Endothelial cell of umbilical vein (primary cell): Measurements from ENCODE around the gene TADA2B. TPM values are rescaled to one million over a fixed set of nuclear protein-coding genes. Genes with fewer than 3 reads are reported as not detected.

Experiments
- BruUV-seq: library from RNA; stranded (reverse); fragments of 400-500 nt; replicated peaks from 2 replicates; lab custom pipeline; 2021; lab: Mats Ljungman, UMichigan
- CTCF ChIA-PET: fragments of 300-600, 350-600 bp; sonication (Branson Sonifier 250); formaldehyde crosslinking; loops from one replicate; lab custom pipeline; 2021; ENCODE audit warnings: antibody characterized with exemption, inconsistent platforms; lab: Charles Lee
- POLR2A ChIA-PET: fragments of 300-600, 350-600 bp; sonication (Branson Sonifier 250); formaldehyde crosslinking; loops from one replicate; lab custom pipeline; 2021; ENCODE audit warnings: antibody characterized with exemption, inconsistent platforms; lab: Charles Lee
- DNase-seq: peaks from one replicate; pipeline ENCODE4 v3.0.0-alpha.2; 2011; ENCODE audit warnings: low read depth, low spot score
- FAIRE-seq: peaks from 2 replicates; lab custom pipeline; 2011; peaks lifted over from hg19 to GRCh38; lab: Jason Lieb, UNC
- H2AFZ ChIP-seq: 2 replicates; pipeline ENCODE4 v1.6.0; 2012; ENCODE audit warnings: low read depth, low read length, control low read depth, inconsistent platforms
- H3K27ac ChIP-seq: 2 replicates; pipeline ENCODE4 v1.5.1; 2011; ENCODE audit warnings: low read depth, mild to moderate bottlenecking, control low read depth, low read length, moderate library complexity; ENCODE audit not compliant: insufficient read depth
- H3K27me3 ChIP-seq, 2 experiments: 2 replicates each; pipeline versions ENCODE4 v1.6.0 to v1.6.1; 2011; ENCODE audit warnings: low read length in 2 of 2, mixed read lengths in 1 of 2; ENCODE audit not compliant: control insufficient read depth in 2 of 2, insufficient read depth in 2 of 2
- H3K36me3 ChIP-seq, 2 experiments: 2 replicates in 1 of 2; 3 replicates in 1 of 2; pipeline ENCODE4 v1.5.1; 2011; ENCODE audit warnings: low read length in 2 of 2, mild to moderate bottlenecking in 1 of 2, moderate library complexity in 1 of 2; ENCODE audit not compliant: control insufficient read depth in 2 of 2, insufficient read depth in 2 of 2; ENCODE audit errors: extremely low read depth in 1 of 2
- H3K4me1 ChIP-seq: 3 replicates; pipeline ENCODE4 v1.5.1; 2011; ENCODE audit warnings: mild to moderate bottlenecking, low read length; ENCODE audit not compliant: control insufficient read depth, insufficient read depth; ENCODE audit errors: extremely low read depth
- H3K4me2 ChIP-seq: 2 replicates; pipeline ENCODE4 v1.6.1; 2011; ENCODE audit warnings: low read length, control low read depth, mixed read lengths; ENCODE audit not compliant: insufficient read depth
- H3K4me3 ChIP-seq, 3 experiments: fragments of 200-600 bp in 1 of 3; sonication (generic), shearing (Covaris generic) in 1 of 3; replicated peaks in 1 of 3; 2 replicates each; pipeline ENCODE4 v1.5.1; 2011 to 2016; ENCODE audit warnings: control low read depth in 3 of 3, low read length in 3 of 3, mild to moderate bottlenecking in 2 of 3, inconsistent platforms in 1 of 3, low read depth in 1 of 3, moderate library complexity in 1 of 3; ENCODE audit not compliant: insufficient read depth in 1 of 3
- H3K79me2 ChIP-seq: 2 replicates; pipeline ENCODE4 v1.6.0; 2012; ENCODE audit warnings: low read length, inconsistent platforms; ENCODE audit not compliant: control insufficient read depth, insufficient read depth
- H3K9ac ChIP-seq: replicated peaks from 2 replicates; pipeline ENCODE3; 2011; ENCODE audit warnings: low read length, control low read depth; ENCODE audit not compliant: insufficient read depth; ENCODE audit errors: extremely low read depth
- H3K9me1 ChIP-seq: replicated peaks from 3 replicates; pipeline ENCODE4 v1.6.0; 2011; ENCODE audit warnings: mild to moderate bottlenecking, low read length; ENCODE audit not compliant: control insufficient read depth, insufficient read depth; ENCODE audit errors: extremely low read depth
- H3K9me3 ChIP-seq: replicated peaks from 2 replicates; pipeline ENCODE4 v1.5.1; 2012; ENCODE audit warnings: low read length, inconsistent platforms; ENCODE audit not compliant: control insufficient read depth, insufficient read depth
- H4K20me1 ChIP-seq: replicated peaks from 2 replicates; pipeline ENCODE3; 2011; ENCODE audit warnings: mild to moderate bottlenecking, low read length; ENCODE audit not compliant: control insufficient read depth, insufficient read depth; ENCODE audit errors: extremely low read depth
- EZH2 ChIP-seq: IDR thresholded peaks from 2 replicates; pipeline ENCODE4 v1.6.1; 2012; ENCODE audit warnings: borderline replicate concordance, low read depth, mild to moderate bottlenecking, moderate library complexity, low read length, inconsistent platforms; ENCODE audit not compliant: severe bottlenecking
- FOS ChIP-seq: IDR thresholded peaks from 2 replicates; pipeline ENCODE4 v1.6.1; 2011; ENCODE audit warnings: mild to moderate bottlenecking, low read length, moderate library complexity, borderline replicate concordance; ENCODE audit not compliant: insufficient read depth
- GATA2 ChIP-seq: IDR thresholded peaks from 2 replicates; pipeline ENCODE4 v1.7.0; 2011; ENCODE audit warnings: low read depth, mild to moderate bottlenecking, moderate library complexity, mixed read lengths, low read length; ENCODE audit not compliant: insufficient read length, insufficient read depth
- JUN ChIP-seq: IDR thresholded peaks from 2 replicates; pipeline ENCODE4 v1.6.1; 2011; ENCODE audit warnings: borderline replicate concordance, low read depth; ENCODE audit not compliant: insufficient read length, insufficient read depth
- MYC ChIP-seq: IDR thresholded peaks from one replicate; pipeline ENCODE4 v1.6.1; 2011; ENCODE audit warnings: mild to moderate bottlenecking, low read depth, low read length
- POLR2A ChIP-seq: IDR thresholded peaks from 2 replicates; pipeline ENCODE4 v1.6.1; 2012; ENCODE audit warnings: low read depth, mild to moderate bottlenecking, control low read depth, low read length
- POLR2AphosphoS5 ChIP-seq: IDR thresholded peaks from 2 replicates; pipeline ENCODE4 v1.6.1; 2012; ENCODE audit warnings: low read depth, mild to moderate bottlenecking, control low read depth, low read length, moderate library complexity; ENCODE audit not compliant: insufficient read depth
- dilution Hi-C: fragments of 300-500 bp; cut with MboI; formaldehyde crosslinking; loops from one replicate; pipeline ENCODE4 v1.15.0; 2019; ENCODE audit warnings: low sequenced_read_pairs; ENCODE audit not compliant: extremely low pct_ligation_motif_present
- intact Hi-C: fragments of 100-400 bp; cut with micrococcal nuclease; formaldehyde crosslinking; loops from one replicate; pipeline ENCODE4 v1.10.0; 2022
- polyA plus RNA-seq, 4 experiments: library from polyadenylated mRNA; depleted of rRNA in 3 of 4; stranded (reverse) in 3 of 4; unstranded in 1 of 4; fragments of >200 nt; gene quantifications; 2 replicates each; pipeline versions ENCODE4 v1.2.1 to v1.2.3, GENCODE V29; 2011 to 2012; ENCODE audit warnings: missing spikeins in 1 of 4
- total RNA-seq: library from RNA; stranded (reverse); gene quantifications from 2 replicates; pipeline ENCODE4 v1.2.3, GENCODE V29; 2021
- TF ChIP-seq, protein P1 (sequence below), 2 donors: IDR thresholded peaks; 1 replicate in 1 of 2; 2 replicates in 1 of 2; pipeline ENCODE4 v1.5.1; 2011; ENCODE audit warnings: low read length in 2 of 2, mild to moderate bottlenecking in 2 of 2, moderate library complexity in 2 of 2, control low read depth in 1 of 2, inconsistent platforms in 1 of 2, low read depth in 1 of 2; ENCODE audit not compliant: insufficient read depth in 1 of 2; ENCODE audit errors: extremely low read depth in 1 of 2
- TF ChIP-seq, protein P2 (sequence below): IDR thresholded peaks from 2 replicates; pipeline ENCODE4 v1.6.1; 2011; ENCODE audit not compliant: insufficient read depth, insufficient read length

Gene TADA2B
- total and polyA plus RNA-seq, 2 donors (not counting 3 experiments of a cell fraction or from before 2014, with no cell fraction given), result 5.5 to 11.5 TPM

DNA sequence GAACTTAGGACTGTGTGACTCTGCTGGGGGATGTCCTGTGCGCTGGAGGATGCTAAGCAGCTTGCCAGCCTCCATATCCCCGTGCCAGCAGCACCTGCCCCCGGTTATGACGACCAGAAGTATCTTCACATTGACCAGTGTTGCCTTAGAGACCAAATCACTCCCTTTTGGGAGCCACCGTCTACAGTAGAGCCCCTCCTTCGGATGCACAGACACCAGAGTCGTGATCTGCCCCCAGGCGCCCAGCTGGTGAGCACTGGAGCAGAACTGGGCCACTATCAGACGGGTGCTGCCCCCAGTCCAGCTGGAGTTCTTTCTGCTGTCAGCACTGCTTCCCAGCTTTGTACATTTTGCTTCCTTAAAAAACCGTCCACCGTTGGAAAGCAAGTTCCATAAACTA, 30.0 kb upstream of the TADA2B start:
- Histone ChIP-seq H3K4me3 (no peak overlapping the region), H3K4me1 (no peaks in the 10 kb centered on the region), H4K20me1 (no peaks in the 10 kb centered on the region), H3K79me2 (no peaks in the 10 kb centered on the region), H3K9me3 (no peaks in the 10 kb centered on the region), H3K27ac (no peak overlapping the region), H3K9ac (no peak overlapping the region), H3K9me1 (no peaks in the 10 kb centered on the region), H3K4me2 (no peak overlapping the region), H2AFZ (no peak overlapping the region), H3K36me3 (peaks cover 3 to 23% of the 10 kb centered on the region in 2 experiments), H3K27me3 (no peaks in the 10 kb centered on the region)
- intact Hi-C loops (no loop called here), dilution Hi-C loops (no loop called here)
- ChIA-PET CTCF (interaction anchor here (1.2 kb wide), 1 partner anchor 39 kb away, joined by 3 read pairs; no protein-coding TSS in a partner anchor), POLR2A (no interaction called here)
- no TSS peak for BruUV-seq
- FAIRE-seq (no peak), DNase-seq (no peak)
- TF ChIP-seq EZH2 (no peak), POLR2AphosphoS5 (no peak), MYC (no peak), POLR2A (no peak), GATA2 (no peak), FOS (no peak), JUN (no peak)
- TF ChIP-seq, protein P1, sequence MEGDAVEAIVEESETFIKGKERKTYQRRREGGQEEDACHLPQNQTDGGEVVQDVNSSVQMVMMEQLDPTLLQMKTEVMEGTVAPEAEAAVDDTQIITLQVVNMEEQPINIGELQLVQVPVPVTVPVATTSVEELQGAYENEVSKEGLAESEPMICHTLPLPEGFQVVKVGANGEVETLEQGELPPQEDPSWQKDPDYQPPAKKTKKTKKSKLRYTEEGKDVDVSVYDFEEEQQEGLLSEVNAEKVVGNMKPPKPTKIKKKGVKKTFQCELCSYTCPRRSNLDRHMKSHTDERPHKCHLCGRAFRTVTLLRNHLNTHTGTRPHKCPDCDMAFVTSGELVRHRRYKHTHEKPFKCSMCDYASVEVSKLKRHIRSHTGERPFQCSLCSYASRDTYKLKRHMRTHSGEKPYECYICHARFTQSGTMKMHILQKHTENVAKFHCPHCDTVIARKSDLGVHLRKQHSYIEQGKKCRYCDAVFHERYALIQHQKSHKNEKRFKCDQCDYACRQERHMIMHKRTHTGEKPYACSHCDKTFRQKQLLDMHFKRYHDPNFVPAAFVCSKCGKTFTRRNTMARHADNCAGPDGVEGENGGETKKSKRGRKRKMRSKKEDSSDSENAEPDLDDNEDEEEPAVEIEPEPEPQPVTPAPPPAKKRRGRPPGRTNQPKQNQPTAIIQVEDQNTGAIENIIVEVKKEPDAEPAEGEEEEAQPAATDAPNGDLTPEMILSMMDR (IDR thresholded peaks at IDR 0.05; ENCODE audit: extremely low read depth in 1 of 2, insufficient read depth in 1 of 2, low read depth in 1 of 2, low read length in 2 of 2), result no peak
- TF ChIP-seq, protein P2, sequence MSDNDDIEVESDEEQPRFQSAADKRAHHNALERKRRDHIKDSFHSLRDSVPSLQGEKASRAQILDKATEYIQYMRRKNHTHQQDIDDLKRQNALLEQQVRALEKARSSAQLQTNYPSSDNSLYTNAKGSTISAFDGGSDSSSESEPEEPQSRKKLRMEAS, result no peak
